KMS-11 (cell line): ENCODE measurements around the gene RAMP1.

Experiments
- H2AFZ ChIP-seq: fragments of 200-600 bp; sonication (generic); 2 replicates; pipeline ENCODE4 v1.6.1; 2016; ENCODE audit warnings: antibody characterized with exemption, mixed run types, low read depth
- H3K27ac ChIP-seq: fragments of 200-600 bp; sonication (generic); 2 replicates; pipeline ENCODE4 v1.6.1; 2016; ENCODE audit warnings: mild to moderate bottlenecking, mixed run types
- H3K27me3 ChIP-seq: fragments of 200-600 bp; sonication (generic); 2 replicates; pipeline ENCODE4 v1.6.1; 2017; ENCODE audit warnings: mild to moderate bottlenecking, low read depth, mixed run types, moderate library complexity; ENCODE audit not compliant: insufficient read depth
- H3K36me3 ChIP-seq: fragments of 200-600 bp; sonication (generic); 2 replicates; pipeline ENCODE4 v1.6.1; 2017; ENCODE audit warnings: mild to moderate bottlenecking, mixed run types; ENCODE audit not compliant: insufficient read depth
- H3K4me1 ChIP-seq: fragments of 200-600 bp; sonication (generic); 2 replicates; pipeline ENCODE4 v1.6.1; 2016; ENCODE audit warnings: mild to moderate bottlenecking, low read depth, mixed run types; ENCODE audit not compliant: poor library complexity, severe bottlenecking
- H3K4me2 ChIP-seq: fragments of 200-600 bp; sonication (generic); 2 replicates; pipeline ENCODE4 v1.7.0; 2016; ENCODE audit warnings: mild to moderate bottlenecking, mixed run types
- H3K4me3 ChIP-seq: fragments of 200-600 bp; sonication (generic); IDR thresholded peaks from 2 replicates; pipeline ENCODE4 v1.6.1; 2017; ENCODE audit warnings: low read depth, low read length, mixed read lengths; ENCODE audit not compliant: insufficient read depth
- H3K79me2 ChIP-seq: fragments of 200-600 bp; sonication (generic); 2 replicates; pipeline ENCODE4 v1.6.1; 2016; ENCODE audit warnings: low read depth, mixed run types; ENCODE audit not compliant: insufficient read depth
- H3K9ac ChIP-seq: fragments of 200-600 bp; sonication (generic); 2 replicates; pipeline ENCODE4 v1.6.1; 2016; ENCODE audit warnings: mild to moderate bottlenecking, mixed run types
- H4K20me1 ChIP-seq: fragments of 200-600 bp; sonication (generic); 2 replicates; pipeline ENCODE4 v1.6.1; 2016; ENCODE audit warnings: mild to moderate bottlenecking, mixed run types; ENCODE audit not compliant: insufficient read depth
- TF ChIP-seq, protein P1 (sequence below): fragments of 200-600 bp; sonication (generic); conservative IDR thresholded peaks from 2 replicates; pipeline ENCODE4 v1.6.1; 2017; ENCODE audit warnings: low read depth, mild to moderate bottlenecking, antibody characterized with exemption, low read length, moderate library complexity, mixed read lengths

RAMP1 gene

DNA sequence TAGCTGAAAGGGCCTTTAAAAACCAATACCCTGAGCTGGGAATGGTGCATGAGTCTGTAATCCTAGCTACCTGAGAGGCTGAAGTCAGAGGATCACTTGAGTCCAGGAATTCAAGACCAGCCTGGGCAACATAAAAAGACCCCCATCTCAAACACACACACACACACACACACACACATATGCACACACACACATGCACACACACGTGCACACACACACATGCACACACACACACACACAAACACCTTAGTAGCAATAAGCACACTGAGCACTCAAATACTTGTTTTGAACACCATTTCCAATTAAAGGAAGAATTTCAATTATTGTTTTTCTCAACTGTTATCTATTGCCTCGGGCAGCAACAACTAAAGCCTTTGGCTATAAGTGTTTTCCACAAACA is 81.8 kb downstream of the RAMP1 start:
- Histone ChIP-seq H3K36me3 (no peaks in the 10 kb centered on the region), H3K4me1 (no peaks in the 10 kb centered on the region), H2AFZ (no peak overlapping the region), H3K4me2 (no peak overlapping the region), H3K27ac (no peak overlapping the region), H3K79me2 (no peaks in the 10 kb centered on the region), H3K27me3 (no peaks in the 10 kb centered on the region), H3K4me3 (no peak overlapping the region), H4K20me1 (no peaks in the 10 kb centered on the region), H3K9ac (no peak overlapping the region)
- TF ChIP-seq, protein P1, sequence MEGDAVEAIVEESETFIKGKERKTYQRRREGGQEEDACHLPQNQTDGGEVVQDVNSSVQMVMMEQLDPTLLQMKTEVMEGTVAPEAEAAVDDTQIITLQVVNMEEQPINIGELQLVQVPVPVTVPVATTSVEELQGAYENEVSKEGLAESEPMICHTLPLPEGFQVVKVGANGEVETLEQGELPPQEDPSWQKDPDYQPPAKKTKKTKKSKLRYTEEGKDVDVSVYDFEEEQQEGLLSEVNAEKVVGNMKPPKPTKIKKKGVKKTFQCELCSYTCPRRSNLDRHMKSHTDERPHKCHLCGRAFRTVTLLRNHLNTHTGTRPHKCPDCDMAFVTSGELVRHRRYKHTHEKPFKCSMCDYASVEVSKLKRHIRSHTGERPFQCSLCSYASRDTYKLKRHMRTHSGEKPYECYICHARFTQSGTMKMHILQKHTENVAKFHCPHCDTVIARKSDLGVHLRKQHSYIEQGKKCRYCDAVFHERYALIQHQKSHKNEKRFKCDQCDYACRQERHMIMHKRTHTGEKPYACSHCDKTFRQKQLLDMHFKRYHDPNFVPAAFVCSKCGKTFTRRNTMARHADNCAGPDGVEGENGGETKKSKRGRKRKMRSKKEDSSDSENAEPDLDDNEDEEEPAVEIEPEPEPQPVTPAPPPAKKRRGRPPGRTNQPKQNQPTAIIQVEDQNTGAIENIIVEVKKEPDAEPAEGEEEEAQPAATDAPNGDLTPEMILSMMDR, result no peak

DNA sequence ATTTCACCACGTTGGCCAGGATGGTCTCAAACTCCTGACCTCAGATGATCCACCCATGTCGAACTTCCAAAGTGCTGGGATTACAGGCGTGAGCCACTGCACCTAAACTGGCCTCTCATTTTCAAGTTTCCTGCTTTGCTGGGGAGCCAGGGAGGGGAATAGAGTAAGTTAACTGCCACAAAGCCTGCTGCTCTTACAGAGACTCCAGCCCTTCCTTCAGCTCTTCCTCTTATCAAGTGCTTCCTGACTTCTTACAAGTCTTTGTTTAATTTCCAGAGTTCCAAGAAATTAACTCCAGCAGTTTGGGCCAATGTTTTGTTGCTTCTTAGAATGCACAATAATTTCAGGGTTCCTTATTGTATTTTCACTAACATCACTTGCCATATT is 83.1 kb downstream of the RAMP1 start:
- H3K4me1 ChIP-seq, result no peaks in the 10 kb centered on the region
- no peak overlapping the region for H3K4me3 ChIP-seq
- no peak overlapping the region for H3K9ac ChIP-seq
- no peak overlapping the region for H2AFZ ChIP-seq
- H4K20me1 ChIP-seq, result no peaks in the 10 kb centered on the region
- no peaks in the 10 kb centered on the region for H3K27me3 ChIP-seq
- no peaks in the 10 kb centered on the region for H3K79me2 ChIP-seq
- TF ChIP-seq, protein P1, result no peak
- H3K27ac ChIP-seq, result no peak overlapping the region
- H3K36me3 ChIP-seq, result no peaks in the 10 kb centered on the region
- H3K4me2 ChIP-seq, result no peak overlapping the region

DNA sequence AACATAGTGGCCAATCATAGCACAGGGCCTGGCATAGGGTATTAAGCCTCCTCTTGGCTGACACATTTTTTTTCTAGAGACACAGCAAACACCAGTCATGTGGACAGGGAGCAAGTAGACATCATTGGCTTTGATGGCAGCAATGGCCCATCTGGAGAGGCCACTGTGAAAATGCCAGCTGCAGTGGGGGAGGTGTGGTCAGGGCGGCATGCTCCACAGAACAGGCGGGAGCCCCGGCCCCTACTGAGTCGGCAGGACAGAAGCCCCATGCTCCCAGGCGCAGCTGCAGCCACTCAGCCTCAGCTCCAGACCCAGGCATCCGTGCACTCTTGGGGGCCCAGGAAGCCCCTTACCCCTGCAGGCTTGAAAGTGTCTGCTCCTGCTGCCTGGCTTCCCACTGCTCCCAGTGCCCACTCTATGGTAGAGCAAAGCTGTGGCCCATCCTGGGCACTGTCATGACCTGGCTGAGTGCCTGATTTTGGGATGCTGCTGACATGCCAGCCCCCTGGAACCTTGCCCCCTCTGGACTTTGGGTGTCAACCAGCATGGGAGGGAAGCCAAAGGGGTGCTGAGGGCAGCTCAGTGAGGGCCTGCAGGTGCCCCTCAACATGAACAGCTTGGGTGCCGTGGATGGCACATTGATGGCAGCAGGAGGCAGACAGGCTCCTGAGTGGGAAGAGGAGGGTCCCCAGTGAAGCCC is 84.1 kb downstream of the RAMP1 start:
- Histone ChIP-seq H2AFZ (no peak overlapping the region), H3K4me2 (no peak overlapping the region), H3K36me3 (no peaks in the 10 kb centered on the region), H3K27me3 (no peaks in the 10 kb centered on the region), H3K9ac (no peak overlapping the region), H4K20me1 (no peaks in the 10 kb centered on the region), H3K4me1 (no peaks in the 10 kb centered on the region), H3K79me2 (no peaks in the 10 kb centered on the region), H3K4me3 (no peak overlapping the region), H3K27ac (no peak overlapping the region)
- TF ChIP-seq, protein P1, result no peak

DNA sequence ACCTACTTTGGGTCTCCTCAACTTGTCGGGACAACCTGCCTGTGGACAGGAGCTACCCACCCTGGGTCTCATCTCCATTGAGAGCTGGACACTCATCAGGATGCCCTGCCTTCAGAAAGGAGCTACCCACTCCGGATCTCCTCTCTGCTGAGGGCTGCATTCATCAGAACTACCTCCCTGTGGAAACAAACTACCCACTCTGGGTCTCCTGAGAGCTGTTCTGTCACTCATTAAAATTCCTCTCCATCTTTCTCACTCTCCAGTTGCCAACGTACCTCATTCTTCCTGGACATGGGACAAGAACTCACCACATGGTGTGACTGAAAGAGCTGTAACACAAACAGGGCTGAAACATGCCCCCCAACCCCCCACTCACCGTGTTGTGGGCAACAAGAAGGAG is 84.9 kb downstream of the RAMP1 start:
- no peak overlapping the region for H3K4me2 ChIP-seq
- no peak overlapping the region for H3K4me3 ChIP-seq

More for the DNA sequence above, 84.9 kb downstream of the RAMP1 start:
- Histone ChIP-seq H3K27me3 (no peaks in the 10 kb centered on the region), H3K4me1 (no peaks in the 10 kb centered on the region), H3K9ac (no peak overlapping the region), H2AFZ (no peak overlapping the region), H3K27ac (no peak overlapping the region), H3K79me2 (no peaks in the 10 kb centered on the region), H4K20me1 (no peaks in the 10 kb centered on the region), H3K36me3 (no peaks in the 10 kb centered on the region)
- TF ChIP-seq, protein P1, result no peak
